ENCODE measurements around the gene ZNF530. TPM values are rescaled to one million over a fixed set of nuclear protein-coding genes. Genes with fewer than 3 reads are reported as not detected.

The ZNF530 gene
- total and polyA plus RNA-seq, 7 experiments from 2014 or later = 2.0 to 10.9 (median 7.1) TPM

GRCh38 chr19:57655443-57655842 is 55.8 kb downstream of the ZNF530 start:
- H3K36me3 Mint-ChIP-seq = peaks cover 0 to 51% (median 17%) of the 10 kb centered on the region in 5 donors
- no peak overlapping the region for H3K4me3 Mint-ChIP-seq
- H3K9me3 ChIP-seq (ENCODE audit: control insufficient read depth in 2 of 3, low read length in 3 of 3) = peaks cover 0 to 39% (median 0%) of the 10 kb centered on the region in 3 experiments
- no peaks in the 10 kb centered on the region for H3K36me3 ChIP-seq (ENCODE audit: control insufficient read depth in 2 of 3, insufficient read depth in 3 of 3, low read length in 3 of 3)
- H3K27me3 Mint-ChIP-seq = peaks cover 0 to 74% (median 55%) of the 10 kb centered on the region in 5 donors
- ATAC-seq (no peak), DNase-seq (no peak)
- no peaks in the 10 kb centered on the region for H3K4me1 ChIP-seq (ENCODE audit: control insufficient read depth in 2 of 2, insufficient read depth in 2 of 2, low read length in 2 of 2)
- peaks cover 30 to 86% (median 58%) of the 10 kb centered on the region in 11 donors for H3K9me3 Mint-ChIP-seq
- H3K27ac Mint-ChIP-seq = no peak overlapping the region
- H3K4me3 ChIP-seq (ENCODE audit: low read length) = no peak overlapping the region
- H3K4me1 Mint-ChIP-seq = peaks cover 0 to 7% (median 0%) of the 10 kb centered on the region in 7 donors
- intact Hi-C loops (cut with micrococcal nuclease) = no loop called here
- no peaks in the 10 kb centered on the region for H3K27me3 ChIP-seq (ENCODE audit: control insufficient read depth in 2 of 2, insufficient read depth in 2 of 2, low read length in 2 of 2)
- ChIA-PET POLR2A (no interaction called here), CTCF (no interaction called here)
- no peak overlapping the region for H3K27ac ChIP-seq (ENCODE audit: low read depth, low read length)

GRCh38 chr19:57656346-57656745 is 56.7 kb downstream of the ZNF530 start:
- Histone ChIP-seq H3K9me3 (ENCODE audit: control insufficient read depth in 2 of 3, low read length in 3 of 3) (peaks cover 0 to 35% (median 0%) of the 10 kb centered on the region in 3 experiments), H3K27me3 (ENCODE audit: control insufficient read depth in 2 of 2, insufficient read depth in 2 of 2, low read length in 2 of 2) (no peaks in the 10 kb centered on the region), H3K36me3 (ENCODE audit: control insufficient read depth in 2 of 3, insufficient read depth in 3 of 3, low read length in 3 of 3) (no peaks in the 10 kb centered on the region), H3K4me1 (ENCODE audit: control insufficient read depth in 2 of 2, insufficient read depth in 2 of 2, low read length in 2 of 2) (no peaks in the 10 kb centered on the region), H3K27ac (ENCODE audit: low read depth, low read length) (no peak overlapping the region), H3K4me3 (ENCODE audit: low read length) (no peak overlapping the region)
- ATAC-seq (no peak), DNase-seq (no peak)
- CTCF ChIA-PET = no interaction called here
- peaks cover 0 to 5% (median 0%) of the 10 kb centered on the region in 7 donors for H3K4me1 Mint-ChIP-seq
- intact Hi-C loops (cut with micrococcal nuclease) = no loop called here
- H3K4me3 Mint-ChIP-seq = no peak overlapping the region
- no peak overlapping the region for H3K27ac Mint-ChIP-seq
- POLR2A ChIA-PET = no interaction called here
- peaks cover 30 to 92% (median 62%) of the 10 kb centered on the region in 11 donors for H3K9me3 Mint-ChIP-seq
- H3K27me3 Mint-ChIP-seq = peaks cover 0 to 78% (median 64%) of the 10 kb centered on the region in 5 donors
- peaks cover 0 to 51% (median 21%) of the 10 kb centered on the region in 5 donors for H3K36me3 Mint-ChIP-seq

Other genes with a start within 250 kb of the ZNF530 start
- gene ZNF304, start 248.6 kb upstream of the ZNF530 start, total RNA-seq = 10 to 100 TPM in 2 of 5 experiments, 1 to 10 TPM in 3; 6.0 to 12.5 (median 9.0) TPM
- gene ZNF304, start 248.6 kb upstream of the ZNF530 start, polyA plus RNA-seq = 1 to 10 TPM; 3.3 to 4.4 TPM
- 10 to 100 TPM in 2 of 5 experiments, 1 to 10 TPM in 3; 7.7 to 11.8 (median 9.0) TPM for gene TRAPPC2B, start 236.3 kb upstream of the ZNF530 start, total RNA-seq
- gene TRAPPC2B, start 236.3 kb upstream of the ZNF530 start, polyA plus RNA-seq = 10 to 100 TPM; 17.7 to 18.9 TPM
- gene ZNF547, start 236.3 kb upstream of the ZNF530 start, total RNA-seq = 10 to 100 TPM in 1 of 5 experiments, 1 to 10 TPM in 2, under 1 TPM in 2; 0.40 to 10.1 (median 3.6) TPM
- 1 to 10 TPM in 1 of 2 donors, under 1 TPM in 1; 0.50 to 1.7 TPM for gene ZNF547, start 236.3 kb upstream of the ZNF530 start, polyA plus RNA-seq
- gene ZNF548, start 210.0 kb upstream of the ZNF530 start, total RNA-seq = 100 to 1,000 TPM in 2 of 5 experiments, 10 to 100 TPM in 3; 26.4 to 115 (median 66.9) TPM
- gene ZNF548, start 210.0 kb upstream of the ZNF530 start, polyA plus RNA-seq = 10 to 100 TPM; 16.2 to 22.0 TPM
- gene ZNF17, start 188.7 kb upstream of the ZNF530 start, total RNA-seq = 10 to 100 TPM in 3 of 5 experiments, 1 to 10 TPM in 2; 9.3 to 27.8 (median 17.2) TPM
- gene ZNF17, start 188.7 kb upstream of the ZNF530 start, polyA plus RNA-seq = 10 to 100 TPM in 1 of 2 donors, 1 to 10 TPM in 1; 6.9 to 11.1 TPM
- 10 to 100 TPM in 4 of 5 experiments, 1 to 10 TPM in 1; 8.9 to 17.9 (median 13.2) TPM for gene ZNF749, start 164.6 kb upstream of the ZNF530 start, total RNA-seq
- 10 to 100 TPM; 11.5 to 14.4 TPM for gene ZNF749, start 164.6 kb upstream of the ZNF530 start, polyA plus RNA-seq
- under 1 TPM; 0.15 to 0.78 (median 0.37) TPM for gene VN1R1, start 142.7 kb upstream of the ZNF530 start, total RNA-seq
- gene VN1R1, start 142.7 kb upstream of the ZNF530 start, polyA plus RNA-seq = under 1 TPM; 0.13 to 0.17 TPM
- gene ZNF772, start 122.3 kb upstream of the ZNF530 start, total RNA-seq = 10 to 100 TPM in 2 of 5 experiments, 1 to 10 TPM in 3; 1.5 to 20.5 (median 4.3) TPM
- 1 to 10 TPM; 5.2 to 5.4 TPM for gene ZNF772, start 122.3 kb upstream of the ZNF530 start, polyA plus RNA-seq
- gene ZNF419, start 112.1 kb upstream of the ZNF530 start, total RNA-seq = 10 to 100 TPM in 3 of 5 experiments, 1 to 10 TPM in 2; 7.1 to 27.6 (median 12.2) TPM
- gene ZNF419, start 112.1 kb upstream of the ZNF530 start, polyA plus RNA-seq = 10 to 100 TPM in 1 of 2 donors, 1 to 10 TPM in 1; 7.0 to 11.7 TPM
- 10 to 100 TPM in 3 of 5 experiments, 1 to 10 TPM in 2; 5.8 to 32.7 (median 14.4) TPM for gene ZNF773, start 99.9 kb upstream of the ZNF530 start, total RNA-seq
- 10 to 100 TPM in 1 of 2 donors, 1 to 10 TPM in 1; 9.7 to 18.9 TPM for gene ZNF773, start 99.9 kb upstream of the ZNF530 start, polyA plus RNA-seq
- 10 to 100 TPM in 3 of 5 experiments, 1 to 10 TPM in 2; 6.9 to 24.8 (median 11.3) TPM for gene ZNF549, start 72.5 kb upstream of the ZNF530 start, total RNA-seq
- gene ZNF549, start 72.5 kb upstream of the ZNF530 start, polyA plus RNA-seq = 10 to 100 TPM in 1 of 2 donors, 1 to 10 TPM in 1; 6.1 to 11.4 TPM
- 10 to 100 TPM; 12.9 to 56.2 (median 23.5) TPM for gene ZNF550, start 40.0 kb upstream of the ZNF530 start, total RNA-seq
- 10 to 100 TPM in 1 of 2 donors, 1 to 10 TPM in 1; 8.6 to 17.7 TPM for gene ZNF550, start 40.0 kb upstream of the ZNF530 start, polyA plus RNA-seq
- gene ZNF416, start 21.0 kb upstream of the ZNF530 start, total RNA-seq = 10 to 100 TPM in 2 of 5 experiments, 1 to 10 TPM in 3; 4.4 to 13.8 (median 5.7) TPM
- 10 to 100 TPM in 1 of 2 donors, 1 to 10 TPM in 1; 4.9 to 10.4 TPM for gene ZNF416, start 21.0 kb upstream of the ZNF530 start, polyA plus RNA-seq
- gene ZIK1, start 15.7 kb upstream of the ZNF530 start, total RNA-seq = 10 to 100 TPM in 2 of 5 experiments, 1 to 10 TPM in 3; 4.8 to 14.1 (median 7.0) TPM
- gene ZIK1, start 15.7 kb upstream of the ZNF530 start, polyA plus RNA-seq = 10 to 100 TPM in 1 of 2 donors, 1 to 10 TPM in 1; 8.7 to 13.7 TPM
- gene ZNF134, start 14.4 kb downstream of the ZNF530 start, total RNA-seq = 10 to 100 TPM; 14.6 to 33.9 (median 25.7) TPM
- 10 to 100 TPM in 1 of 2 donors, 1 to 10 TPM in 1; 8.0 to 16.7 TPM for gene ZNF134, start 14.4 kb downstream of the ZNF530 start, polyA plus RNA-seq
- gene ZNF211, start 33.3 kb downstream of the ZNF530 start, total RNA-seq = 10 to 100 TPM; 18.0 to 56.7 (median 33.7) TPM
- gene ZNF211, start 33.3 kb downstream of the ZNF530 start, polyA plus RNA-seq = 10 to 100 TPM; 15.1 to 27.9 TPM
- gene ZSCAN4, start 69.0 kb downstream of the ZNF530 start, total RNA-seq = not detected
- not detected for gene ZSCAN4, start 69.0 kb downstream of the ZNF530 start, polyA plus RNA-seq
- 10 to 100 TPM in 4 of 5 experiments, 1 to 10 TPM in 1; 9.4 to 22.5 (median 20.5) TPM for gene ZNF551, start 82.1 kb downstream of the ZNF530 start, total RNA-seq
- gene ZNF551, start 82.1 kb downstream of the ZNF530 start, polyA plus RNA-seq = 10 to 100 TPM; 11.4 to 12.2 TPM
- gene ZNF154, start 109.3 kb downstream of the ZNF530 start, total RNA-seq = 10 to 100 TPM in 1 of 5 experiments, 1 to 10 TPM in 4; 2.4 to 18.5 (median 6.9) TPM
- 1 to 10 TPM in 1 of 2 donors, under 1 TPM in 1; 0.78 to 3.4 TPM for gene ZNF154, start 109.3 kb downstream of the ZNF530 start, polyA plus RNA-seq
- gene ZNF671, start 127.7 kb downstream of the ZNF530 start, total RNA-seq = 10 to 100 TPM; 11.0 to 37.6 (median 14.6) TPM
- 10 to 100 TPM; 26.3 to 36.3 TPM for gene ZNF671, start 127.7 kb downstream of the ZNF530 start, polyA plus RNA-seq
- 10 to 100 TPM; 18.9 to 52.3 (median 21.8) TPM for gene ZNF776, start 146.9 kb downstream of the ZNF530 start, total RNA-seq
- 10 to 100 TPM in 1 of 2 donors, 1 to 10 TPM in 1; 6.5 to 11.1 TPM for gene ZNF776, start 146.9 kb downstream of the ZNF530 start, polyA plus RNA-seq
- 10 to 100 TPM; 16.4 to 47.5 (median 42.6) TPM for gene ZNF586, start 169.8 kb downstream of the ZNF530 start, total RNA-seq
- gene ZNF586, start 169.8 kb downstream of the ZNF530 start, polyA plus RNA-seq = 10 to 100 TPM; 25.5 to 31.8 TPM
- gene ZNF552, start 215.0 kb downstream of the ZNF530 start, total RNA-seq = 10 to 100 TPM; 10.6 to 21.9 (median 16.3) TPM
- 10 to 100 TPM; 10.9 to 16.5 TPM for gene ZNF552, start 215.0 kb downstream of the ZNF530 start, polyA plus RNA-seq
- gene ZNF587B, start 230.4 kb downstream of the ZNF530 start, total RNA-seq = 10 to 100 TPM; 18.9 to 32.3 (median 24.0) TPM
- gene ZNF587B, start 230.4 kb downstream of the ZNF530 start, polyA plus RNA-seq = 1 to 10 TPM; 1.7 to 2.9 TPM
- 10 to 100 TPM; 46.9 to 65.1 (median 48.8) TPM for gene ZNF587, start 250.0 kb downstream of the ZNF530 start, total RNA-seq
- 1 to 10 TPM; 4.2 to 6.4 TPM for gene ZNF587, start 250.0 kb downstream of the ZNF530 start, polyA plus RNA-seq